Measurements from ENCODE around the gene FCHO1.
A peak's percentile ranks its signal among the peaks of the same experiment; 100 is the strongest.

Gene FCHO1

DNA sequence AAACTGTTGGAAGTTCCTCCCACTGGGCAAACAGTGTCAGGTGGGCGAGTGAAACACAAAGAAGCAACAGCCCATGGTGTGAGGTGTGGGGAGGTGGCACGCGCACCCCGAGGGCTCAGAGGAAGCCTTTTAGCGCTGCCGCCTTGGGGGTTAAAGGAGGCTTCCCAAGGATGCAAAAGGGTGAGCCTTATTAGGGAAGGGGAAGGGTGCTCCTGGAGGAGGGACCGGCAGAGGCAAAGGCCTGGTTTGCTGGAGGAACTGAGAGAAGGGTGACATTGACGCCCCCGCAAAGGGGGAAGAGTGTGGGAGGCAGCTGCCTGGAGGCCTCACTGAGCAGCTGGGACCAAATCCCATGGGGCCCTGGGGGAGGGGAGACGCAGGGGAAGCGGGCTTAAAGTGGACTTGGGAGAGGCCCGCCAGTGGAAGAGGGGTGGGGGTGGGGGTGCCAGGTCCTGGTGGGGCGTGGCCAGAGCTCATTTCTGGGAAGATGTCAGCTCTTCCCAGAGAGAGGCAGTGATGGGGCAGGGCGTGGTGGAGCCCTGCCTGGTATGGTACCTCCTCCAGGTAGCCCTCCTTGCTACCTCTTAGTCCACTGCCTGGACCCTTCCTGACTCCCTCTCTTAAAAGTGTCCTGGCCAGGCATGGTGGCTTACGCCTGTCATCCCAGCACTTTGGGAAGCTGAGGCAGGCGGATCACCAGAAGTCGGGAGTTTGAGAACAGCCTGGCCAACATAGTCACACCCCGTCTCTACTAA lies 12.0 kb upstream of the FCHO1 start:
- Histone ChIP-seq H3K4me1 (ENCODE audit: control insufficient read depth, low read length) (peaks cover 45% of the 10 kb centered on the region), H3K4me3 (ENCODE audit: low read length) (peak overlapping the region; percentile 61), H3K9me3 (ENCODE audit: control insufficient read depth, insufficient read depth, low read length) (no peaks in the 10 kb centered on the region), H3K27ac (ENCODE audit: low read depth, low read length) (peak overlapping the region; percentile 72), H3K9me2 (replicated peaks; ENCODE audit: control insufficient read depth, low read length) (no peaks in the 10 kb centered on the region), H3K36me3 (ENCODE audit: control insufficient read depth, low read length) (peaks cover 11% of the 10 kb centered on the region), H3F3A (ENCODE audit: control insufficient read depth, insufficient read depth) (peaks cover 11% of the 10 kb centered on the region), H4K20me1 (ENCODE audit: control insufficient read depth, insufficient read depth, low read depth, low read length) (no peaks in the 10 kb centered on the region), H3K27me3 (ENCODE audit: control insufficient read depth, low read length) (no peaks in the 10 kb centered on the region), H3K4me2 (ENCODE audit: low read length) (peak overlapping the region; percentile 68), H3K79me2 (ENCODE audit: control insufficient read depth, low read length) (no peaks in the 10 kb centered on the region)
- no peak for TF ChIP-seq EZH2phosphoT487 (IDR thresholded peaks at IDR 0.05; ENCODE audit: borderline replicate concordance, low read length)
- no peak for TF ChIP-seq CTCF (IDR thresholded peaks at IDR 0.05; ENCODE audit: low read depth, low read length, poor library complexity, severe bottlenecking)

- H3K4me2 ChIP-seq (ENCODE audit: low read length), result no peak overlapping the region
These were observed 9.8 kb upstream of the FCHO1 start for GRCh38 chr19:17741456-17741855.

DNA sequence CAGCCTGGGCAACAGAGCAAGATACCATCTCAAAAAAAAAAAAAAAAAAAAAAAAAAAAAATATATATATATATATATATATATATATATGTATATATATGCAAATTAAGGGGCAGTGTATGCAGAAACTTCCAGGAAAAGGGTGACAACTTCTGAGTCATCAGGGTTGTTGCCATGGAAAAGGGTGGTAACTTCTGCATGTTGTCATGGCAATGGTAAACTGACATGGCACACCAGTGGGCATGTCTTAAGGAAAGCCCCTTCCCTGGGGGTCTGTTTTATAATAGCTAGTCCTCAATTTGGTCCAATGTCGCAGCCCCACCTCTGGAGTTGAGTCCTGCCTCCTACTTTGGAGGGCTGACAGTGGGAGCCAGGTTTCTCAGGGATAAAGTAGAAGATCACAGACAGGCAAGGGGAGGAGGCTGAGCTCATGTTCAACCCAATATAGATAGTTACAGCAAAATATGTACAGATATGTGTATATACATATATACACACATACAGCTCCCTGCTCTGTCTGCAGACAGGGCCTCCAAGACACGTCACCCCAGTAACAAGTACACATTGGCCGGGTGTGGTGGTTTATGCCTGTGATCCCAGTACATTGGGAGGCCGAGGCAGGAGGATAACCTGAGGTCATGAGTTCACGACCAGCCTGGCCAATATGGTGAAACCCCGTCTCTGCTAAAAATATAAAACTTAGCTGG lies 7.2 kb upstream of the FCHO1 start:
- H3K79me2 ChIP-seq (ENCODE audit: control insufficient read depth, low read length), result peaks cover 9% of the 10 kb centered on the region; the same call in 1 of the 2 replicates
- TF ChIP-seq EZH2phosphoT487 (IDR thresholded peaks at IDR 0.05; ENCODE audit: borderline replicate concordance, low read length) (no peak), CTCF (IDR thresholded peaks at IDR 0.05; ENCODE audit: low read depth, low read length, poor library complexity, severe bottlenecking) (no peak)
- no peaks in the 10 kb centered on the region for H3K27me3 ChIP-seq (ENCODE audit: control insufficient read depth, low read length)
- no peaks in the 10 kb centered on the region for H4K20me1 ChIP-seq (ENCODE audit: control insufficient read depth, insufficient read depth, low read depth, low read length)
- H3K9me3 ChIP-seq (ENCODE audit: control insufficient read depth, insufficient read depth, low read length), result no peaks in the 10 kb centered on the region
- peaks cover 5% of the 10 kb centered on the region for H3F3A ChIP-seq (ENCODE audit: control insufficient read depth, insufficient read depth)
- H3K36me3 ChIP-seq (ENCODE audit: control insufficient read depth, low read length), result no peaks in the 10 kb centered on the region
- no peak overlapping the region for H3K4me3 ChIP-seq (ENCODE audit: low read length)
- no peak overlapping the region for H3K27ac ChIP-seq (ENCODE audit: low read depth, low read length)
- H3K9me2 ChIP-seq (replicated peaks; ENCODE audit: control insufficient read depth, low read length), result no peaks in the 10 kb centered on the region
- peaks cover 49% of the 10 kb centered on the region for H3K4me1 ChIP-seq (ENCODE audit: control insufficient read depth, low read length)
- no peak overlapping the region for H3K4me2 ChIP-seq (ENCODE audit: low read length)

More at GRCh38 chr19:17741456-17741855, 9.8 kb upstream of the FCHO1 start:
- no peak overlapping the region for H3K4me3 ChIP-seq (ENCODE audit: low read length)
- H3K4me1 ChIP-seq (ENCODE audit: control insufficient read depth, low read length), result peaks cover 45% of the 10 kb centered on the region
- no peak for TF ChIP-seq EZH2phosphoT487 (IDR thresholded peaks at IDR 0.05; ENCODE audit: borderline replicate concordance, low read length)
- no peak for TF ChIP-seq CTCF (IDR thresholded peaks at IDR 0.05; ENCODE audit: low read depth, low read length, poor library complexity, severe bottlenecking)
- H3K79me2 ChIP-seq (ENCODE audit: control insufficient read depth, low read length), result no peaks in the 10 kb centered on the region
- H3K36me3 ChIP-seq (ENCODE audit: control insufficient read depth, low read length), result no peaks in the 10 kb centered on the region
- no peaks in the 10 kb centered on the region for H4K20me1 ChIP-seq (ENCODE audit: control insufficient read depth, insufficient read depth, low read depth, low read length)
- peaks cover 11% of the 10 kb centered on the region for H3F3A ChIP-seq (ENCODE audit: control insufficient read depth, insufficient read depth)
- no peaks in the 10 kb centered on the region for H3K9me2 ChIP-seq (replicated peaks; ENCODE audit: control insufficient read depth, low read length)
- no peaks in the 10 kb centered on the region for H3K9me3 ChIP-seq (ENCODE audit: control insufficient read depth, insufficient read depth, low read length)
- no peak overlapping the region for H3K27ac ChIP-seq (ENCODE audit: low read depth, low read length)
- H3K27me3 ChIP-seq (ENCODE audit: control insufficient read depth, low read length), result no peaks in the 10 kb centered on the region
